Lower leg skin (tissue), 3 donors: ENCODE data around the gene RRP1B.

Source experiments
- CTCF ChIP-seq, 3 donors: fragments of 450-650 bp; IDR thresholded peaks; one replicate each; pipeline ENCODE4 v1.5.1; 2016; ENCODE audit warnings: antibody characterized with exemption in 3 of 3, mild to moderate bottlenecking in 3 of 3, moderate library complexity in 2 of 3
- POLR2A ChIP-seq, 2 donors: fragments of 450-650 bp; IDR thresholded peaks; one replicate each; pipeline ENCODE4 v1.6.1; 2016 to 2017; ENCODE audit warnings: antibody characterized with exemption in 2 of 2, mild to moderate bottlenecking in 1 of 2, moderate library complexity in 1 of 2

DNA sequence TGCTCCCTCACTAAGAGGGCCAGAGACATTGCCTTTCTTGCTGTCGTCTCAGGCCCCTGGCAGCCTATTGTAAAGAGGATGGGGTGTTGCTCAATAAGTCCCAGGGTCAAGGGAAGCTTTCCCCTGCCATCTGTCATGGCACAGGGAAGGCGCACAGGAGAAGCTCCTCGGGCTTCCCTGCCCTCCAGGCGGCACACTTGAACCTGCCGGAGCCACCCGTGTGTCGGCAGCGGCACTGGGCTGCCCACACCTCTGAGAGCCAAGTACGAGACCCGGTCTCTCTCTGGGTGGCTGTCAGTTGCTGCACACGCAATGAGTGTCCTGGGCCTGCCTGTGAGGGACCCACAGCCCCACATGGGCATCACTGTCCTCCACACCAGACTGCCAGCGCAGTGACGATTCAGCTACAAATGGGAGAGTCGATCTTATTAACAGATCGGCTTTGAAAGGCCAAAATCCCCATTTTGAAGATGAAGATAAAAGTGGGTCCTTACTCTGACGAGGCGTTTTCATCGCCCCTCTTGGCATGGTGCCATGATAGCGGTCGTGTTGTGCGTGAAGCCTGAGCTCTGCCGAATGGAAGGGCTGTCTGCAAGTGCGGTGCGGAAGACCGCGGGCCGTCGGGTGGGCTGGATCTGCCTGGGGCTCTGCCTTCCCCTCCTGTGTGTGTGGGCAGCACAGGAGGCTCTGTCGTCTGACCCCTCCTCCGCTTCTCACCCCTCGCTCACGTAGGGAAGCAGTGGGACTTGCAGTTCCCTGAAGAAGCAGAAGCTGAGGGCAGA lies 30.4 kb downstream of the RRP1B start:
- TF ChIP-seq CTCF (IDR thresholded peaks at IDR 0.05) (no peak), POLR2A (IDR thresholded peaks at IDR 0.05) (no peak)
